H9 (cell line): ENCODE data around the gene SMAD6. TPM values are rescaled to one million over a fixed set of nuclear protein-coding genes. Genes with fewer than 3 reads are reported as not detected.

Experiments used
- DNase-seq: peaks from one replicate; pipeline ENCODE4 v3.0.0-alpha.2; 2017
- H2AFZ ChIP-seq: one replicate; pipeline ENCODE4 v1.6.1; 2013; ENCODE audit warnings: mild to moderate bottlenecking, low read length, control low read depth, moderate library complexity
- H2AK5ac ChIP-seq: 2 replicates; pipeline ENCODE4 v1.6.1; 2013; ENCODE audit warnings: low read length, control low read depth, mixed read lengths; ENCODE audit not compliant: insufficient read length
- H2BK120ac ChIP-seq: one replicate; pipeline ENCODE4 v1.6.1; 2013; ENCODE audit warnings: low read depth, mild to moderate bottlenecking, low read length, control low read depth, inconsistent platforms; ENCODE audit not compliant: poor library complexity, severe bottlenecking
- H2BK12ac ChIP-seq: 2 replicates; pipeline ENCODE4 v1.6.1; 2013; ENCODE audit warnings: low read length, control low read depth, mixed read lengths, low read depth; ENCODE audit not compliant: insufficient read length
- H2BK15ac ChIP-seq: 2 replicates; pipeline ENCODE4 v1.6.1; 2013; ENCODE audit warnings: low read depth, low read length, control low read depth
- H2BK20ac ChIP-seq: one replicate; pipeline ENCODE4 v1.6.1; 2013; ENCODE audit warnings: low read depth, mild to moderate bottlenecking, low read length, control low read depth, inconsistent platforms; ENCODE audit not compliant: poor library complexity, severe bottlenecking
- H2BK5ac ChIP-seq: 2 replicates; pipeline ENCODE4 v1.6.1; 2013; ENCODE audit warnings: low read length, control low read depth, mixed read lengths; ENCODE audit not compliant: insufficient read length
- H3K14ac ChIP-seq: 2 replicates; pipeline ENCODE4 v1.6.1; 2013; ENCODE audit warnings: low read length, control low read depth; ENCODE audit not compliant: insufficient read depth
- H3K18ac ChIP-seq: 2 replicates; pipeline ENCODE4 v1.6.1; 2013; ENCODE audit warnings: low read depth, mild to moderate bottlenecking, mixed read lengths, low read length, control low read depth; ENCODE audit not compliant: insufficient read length
- H3K23ac ChIP-seq: 2 replicates; pipeline ENCODE4 v1.6.1; 2013; ENCODE audit warnings: low read length, control low read depth, mixed read lengths, low read depth; ENCODE audit not compliant: insufficient read length
- H3K23me2 ChIP-seq: 2 replicates; pipeline ENCODE4 v1.6.1; 2013; ENCODE audit warnings: low read depth, mild to moderate bottlenecking, mixed read lengths, low read length, control low read depth; ENCODE audit not compliant: insufficient read length, poor library complexity, severe bottlenecking
- H3K27ac ChIP-seq: 2 replicates; pipeline ENCODE4 v1.5.1; 2013; ENCODE audit warnings: low read length, control low read depth, mixed read lengths, low read depth; ENCODE audit not compliant: insufficient read length
- H3K27me3 ChIP-seq: 2 replicates; pipeline ENCODE4 v1.6.1; 2013; ENCODE audit warnings: low read length, control low read depth, inconsistent platforms; ENCODE audit not compliant: insufficient read depth
- H3K4ac ChIP-seq: 2 replicates; pipeline ENCODE4 v1.6.1; 2013; ENCODE audit warnings: low read depth, mild to moderate bottlenecking, control low read depth, inconsistent platforms, low read length, moderate library complexity
- H3K4me1 ChIP-seq: 2 replicates; pipeline ENCODE4 v1.6.1; 2013; ENCODE audit warnings: low read length, control low read depth, inconsistent platforms; ENCODE audit not compliant: insufficient read depth
- H3K4me2 ChIP-seq: 2 replicates; pipeline ENCODE4 v1.6.1; 2013; ENCODE audit warnings: low read length, control low read depth, mixed read lengths; ENCODE audit not compliant: insufficient read length, insufficient read depth
- H3K56ac ChIP-seq: 2 replicates; pipeline ENCODE4 v1.6.1; 2013; ENCODE audit warnings: low read depth, mild to moderate bottlenecking, mixed read lengths, low read length, control low read depth; ENCODE audit not compliant: insufficient read length
- H3K79me1 ChIP-seq: 2 replicates; pipeline ENCODE4 v1.6.1; 2013; ENCODE audit warnings: low read depth, mild to moderate bottlenecking, moderate library complexity, low read length, control low read depth, inconsistent platforms; ENCODE audit not compliant: insufficient read depth, poor library complexity, severe bottlenecking
- H3K79me2 ChIP-seq: 2 replicates; pipeline ENCODE4 v1.6.1; 2013; ENCODE audit warnings: low read length, control low read depth, inconsistent platforms; ENCODE audit not compliant: insufficient read depth
- H3K9ac ChIP-seq: 2 replicates; pipeline ENCODE4 v1.6.1; 2013; ENCODE audit warnings: low read length, control low read depth, mixed read lengths; ENCODE audit not compliant: insufficient read length; ENCODE audit errors: extremely low read depth
- H3K9me3 ChIP-seq: one replicate; pipeline ENCODE4 v1.6.1; 2013; ENCODE audit warnings: low read depth, low read length, inconsistent platforms; ENCODE audit not compliant: control insufficient read depth
- H3T11ph ChIP-seq: one replicate; pipeline ENCODE4 v1.6.1; 2013; ENCODE audit warnings: mild to moderate bottlenecking, low read length, control low read depth, inconsistent platforms
- H4K20me1 ChIP-seq: one replicate; pipeline ENCODE4 v1.6.1; 2013; ENCODE audit not compliant: control insufficient read depth, insufficient read length, insufficient read depth
- H4K5ac ChIP-seq: 2 replicates; pipeline ENCODE4 v1.6.1; 2013; ENCODE audit warnings: low read depth, mild to moderate bottlenecking, mixed read lengths, low read length, control low read depth; ENCODE audit not compliant: insufficient read length
- H4K8ac ChIP-seq: replicated peaks from 2 replicates; pipeline ENCODE4 v1.6.1; 2013; ENCODE audit warnings: low read length, control low read depth, mixed read lengths, low read depth; ENCODE audit not compliant: insufficient read length
- H4K91ac ChIP-seq: 2 replicates; pipeline ENCODE4 v1.6.1; 2013; ENCODE audit warnings: low read depth, mild to moderate bottlenecking, moderate library complexity, mixed read lengths, low read length, control low read depth; ENCODE audit not compliant: insufficient read length
- H3K27ac Mint-ChIP-seq, 3 experiments: 2 replicates in 2 of 3; 3 replicates in 1 of 3; pipeline ENCODE4 v1.8.0; 2020 to 2021; ENCODE audit warnings: mixed read lengths in 3 of 3, mild to moderate bottlenecking in 1 of 3, moderate library complexity in 1 of 3
- H3K27me3 Mint-ChIP-seq: 2 replicates; pipeline ENCODE4 v1.8.0; 2021; ENCODE audit warnings: low read depth, mild to moderate bottlenecking, moderate library complexity, mixed read lengths
- H3K36me3 Mint-ChIP-seq, 3 experiments: 2 replicates in 2 of 3; 3 replicates in 1 of 3; pipeline ENCODE4 v1.8.0; 2020 to 2021; ENCODE audit warnings: low read depth in 3 of 3, mixed read lengths in 3 of 3; ENCODE audit not compliant: insufficient read depth in 1 of 3
- H3K4me1 Mint-ChIP-seq, 2 experiments: 2 replicates each; pipeline ENCODE4 v1.8.0; 2020; ENCODE audit warnings: mixed read lengths in 2 of 2
- H3K4me3 Mint-ChIP-seq, 2 experiments: 2 replicates in 1 of 2; 3 replicates in 1 of 2; pipeline ENCODE4 v1.8.0; 2020 to 2021; ENCODE audit warnings: mild to moderate bottlenecking in 2 of 2, mixed read lengths in 2 of 2, moderate library complexity in 1 of 2
- H3K9me3 Mint-ChIP-seq, 2 experiments: 2 replicates in 1 of 2; 3 replicates in 1 of 2; pipeline ENCODE4 v1.8.0; 2020; ENCODE audit warnings: mild to moderate bottlenecking in 2 of 2, mixed read lengths in 2 of 2, moderate library complexity in 1 of 2
- CTCF ChIP-seq: fragments of 200-600 bp; sonication (generic); conservative IDR thresholded peaks from 3 replicates; pipeline ENCODE4 v1.8.0; 2021; ENCODE audit warnings: antibody characterized with exemption, mild to moderate bottlenecking
- WGBS: extraction: QIAGEN DNeasy Blood & Tissue Kit; methylation state at CpG from one replicate; pipeline ENCODE4 v1.1.7; 2013; ENCODE audit warnings: missing lambda C conversion rate, low lambda C conversion rate, mixed read lengths; ENCODE audit not compliant: insufficient read length; ENCODE audit errors: extremely low coverage; 5-methylcytosine and 5-hydroxymethylcytosine counted together
- total RNA-seq: library from RNA; stranded (reverse); gene quantifications from 2 replicates; pipeline ENCODE4 v1.2.1, GENCODE V29; 2021

The SMAD6 gene
- total RNA-seq, 1 experiment from 2014 or later: 6.0 TPM

GRCh38 chr15:66747223-66747622 lies 45.2 kb downstream of the SMAD6 start:
- Histone ChIP-seq H4K20me1 (no peaks in the 10 kb centered on the region), H2BK5ac (no peak overlapping the region), H2BK15ac (no peak overlapping the region), H2BK20ac (no peak overlapping the region), H3K56ac (no peak overlapping the region), H3K23me2 (no peaks in the 10 kb centered on the region), H3K9me3 (no peaks in the 10 kb centered on the region), H2AFZ (no peak overlapping the region), H4K8ac (no peak overlapping the region), H3K23ac (no peak overlapping the region), H4K5ac (no peak overlapping the region), H2AK5ac (no peak overlapping the region), H2BK120ac (no peak overlapping the region), H3K9ac (no peak overlapping the region), H2BK12ac (no peak overlapping the region), H3K4me1 (peaks cover 22% of the 10 kb centered on the region; the same call in 1 of the 2 replicates), H3K4ac (no peak overlapping the region), H3K79me1 (no peaks in the 10 kb centered on the region), H3K27me3 (no peaks in the 10 kb centered on the region), H3K4me2 (no peak overlapping the region), H4K91ac (no peak overlapping the region), H3K27ac (no peak overlapping the region), H3K14ac (no peak overlapping the region; the same call in 1 of the 2 replicates), H3K18ac (no peak overlapping the region), H3K79me2 (no peaks in the 10 kb centered on the region), H3T11ph (no peak overlapping the region)
- no CpG with 5 or more reads among the region's 8 CpGs for WGBS
- Mint-ChIP-seq H3K27ac (no peak overlapping the region; a peak in 1 of 7 replicates), H3K27me3 (no peaks in the 10 kb centered on the region), H3K9me3 (no peaks in the 10 kb centered on the region), H3K36me3 (no peaks in the 10 kb centered on the region; a peak in 2 of 7 replicates), H3K4me3 (no peak overlapping the region), H3K4me1 (peaks cover 75 to 80% of the 10 kb centered on the region in 2 experiments)
- no peak for TF ChIP-seq CTCF
- no peak for DNase-seq
